UCSD-AML1 (cell line): ENCODE data around the gene TBL1X.
"Not testable (repeated sequence)": the region's sequence is repeated elsewhere in the genome, so short reads cannot be mapped to it uniquely, and the experiment has no call there.

Experiments used
- DNase-seq: peaks from one replicate; lab custom pipeline; 2025; ENCODE audit not compliant: unreplicated experiment; lab: John Stamatoyannopoulos, UW

Gene TBL1X

DNA sequence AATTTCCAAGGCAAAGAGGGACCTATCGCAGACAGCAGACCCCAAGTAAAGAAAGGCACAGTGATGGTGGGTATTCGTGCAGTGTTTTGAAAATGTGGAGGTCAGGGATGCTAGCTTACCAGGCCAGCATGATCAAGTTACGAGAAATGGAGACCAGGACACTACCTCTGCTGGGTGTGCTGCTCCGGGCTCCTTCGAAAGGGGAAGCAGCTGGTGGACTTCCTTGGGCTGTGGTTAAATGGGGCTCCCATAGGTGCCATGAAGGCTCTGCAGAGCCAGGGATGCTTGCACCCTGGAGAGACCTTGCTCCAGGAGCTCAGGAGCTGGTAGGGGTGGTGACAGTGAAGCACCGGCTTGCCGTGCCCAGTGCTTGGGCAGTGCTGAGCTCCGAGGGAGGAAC lies 68.8 kb downstream of the TBL1X start:
- DNase-seq = peak; percentile 23

DNA sequence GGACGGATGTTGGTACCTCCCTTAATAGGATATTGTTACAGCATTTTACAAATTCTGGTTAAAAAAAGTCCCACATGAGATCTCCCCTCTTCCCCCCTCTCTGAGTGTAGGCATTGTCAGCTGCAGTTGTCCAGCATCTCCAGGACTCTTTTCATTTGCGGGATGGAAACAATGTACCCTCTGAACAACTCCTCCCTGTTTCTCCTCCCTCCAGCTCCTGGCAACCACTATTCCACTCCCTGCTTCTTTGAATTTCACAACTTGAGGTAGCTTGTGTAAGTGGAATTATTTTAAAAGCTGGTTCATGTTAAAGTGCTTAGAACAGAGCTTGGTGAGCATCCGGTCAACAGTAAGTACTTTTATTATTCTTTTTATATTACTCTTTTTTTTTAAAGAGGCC lies 69.8 kb downstream of the TBL1X start:
- no peak for DNase-seq

DNA sequence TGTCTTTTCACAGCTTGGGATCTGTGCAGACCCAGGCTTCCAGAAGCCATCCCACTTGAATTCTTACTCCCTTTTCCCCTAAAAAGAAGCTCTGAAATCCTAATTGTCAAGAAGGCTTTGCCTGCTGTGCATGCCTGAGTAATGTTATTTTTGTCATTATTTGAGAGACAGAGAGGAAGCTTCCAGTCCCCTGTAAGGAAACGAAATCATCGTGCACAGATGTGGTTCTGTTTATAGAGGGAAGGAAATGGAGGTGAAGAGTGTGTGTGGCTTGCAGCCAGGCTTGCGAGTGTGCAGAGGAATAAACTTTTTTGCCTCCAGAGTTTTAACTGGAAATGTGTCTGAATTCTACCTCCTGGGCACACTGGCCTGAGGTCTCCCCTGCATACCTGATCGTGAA lies 70.2 kb downstream of the TBL1X start:
- DNase-seq = no peak

DNA sequence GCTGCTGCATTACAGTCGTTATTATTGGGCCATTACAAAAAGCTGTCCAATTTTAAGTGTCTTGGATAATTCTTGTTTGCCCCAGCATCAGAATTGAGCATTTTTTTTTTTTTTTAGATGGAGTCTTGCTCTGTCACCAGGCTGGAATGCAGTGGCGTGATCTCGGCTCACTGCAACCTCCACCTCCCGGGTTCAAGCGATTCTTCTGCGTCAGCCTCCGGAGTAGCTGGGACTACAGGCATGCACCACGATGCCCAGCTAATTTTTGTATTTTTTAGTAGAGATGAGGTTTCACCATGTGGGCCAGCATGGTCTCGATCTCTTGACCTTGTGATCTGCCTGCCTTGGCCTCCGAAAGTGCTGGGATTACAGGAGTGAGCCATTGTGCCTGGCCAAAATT lies 71.3 kb downstream of the TBL1X start:
- not testable (repeated sequence) for DNase-seq

DNA sequence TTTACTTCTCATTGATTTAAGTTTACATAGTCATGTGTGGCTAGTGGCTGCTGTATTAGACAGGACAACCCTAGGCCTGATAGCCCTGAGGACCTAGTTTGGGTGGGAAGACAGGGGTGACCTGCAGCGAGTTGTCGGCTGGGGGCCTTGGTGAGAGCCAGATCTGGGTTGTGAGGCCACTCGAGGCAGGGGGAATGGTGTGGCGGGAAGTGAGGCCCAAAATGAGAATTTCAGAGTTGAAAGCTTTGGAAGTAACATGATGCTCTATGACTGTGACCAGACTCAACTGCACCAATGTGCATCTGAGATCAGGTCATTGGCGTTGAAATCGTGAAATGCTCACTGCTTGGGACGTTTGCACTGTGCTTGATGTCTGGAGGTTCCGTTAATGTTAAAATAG lies 72.9 kb downstream of the TBL1X start:
- no peak for DNase-seq

DNA sequence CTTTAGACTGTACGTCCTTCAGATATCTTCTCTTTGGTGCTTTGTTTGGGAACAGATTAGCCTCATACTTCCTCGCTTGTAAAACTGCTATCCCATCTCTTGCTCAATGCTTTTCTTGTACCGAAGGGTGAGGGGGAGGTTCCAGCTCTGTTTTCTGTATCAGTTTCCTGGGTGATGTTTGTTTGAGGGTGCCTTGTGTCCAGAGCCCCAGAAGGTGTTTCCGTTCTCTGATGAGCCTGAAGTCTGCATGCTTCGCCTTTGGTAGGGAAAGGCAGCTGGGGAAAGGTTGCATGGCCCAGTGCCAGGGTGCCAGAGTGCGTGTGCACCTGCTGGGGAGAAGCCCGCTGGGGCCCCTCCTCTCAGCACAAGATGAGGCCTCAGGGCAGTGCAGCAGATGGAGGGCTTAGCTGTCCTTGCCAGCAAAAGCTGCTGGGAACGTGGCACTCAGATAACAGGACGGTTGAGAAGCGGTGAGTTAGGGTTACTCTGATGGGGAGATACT lies 73.7 kb downstream of the TBL1X start:
- no peak for DNase-seq

DNA sequence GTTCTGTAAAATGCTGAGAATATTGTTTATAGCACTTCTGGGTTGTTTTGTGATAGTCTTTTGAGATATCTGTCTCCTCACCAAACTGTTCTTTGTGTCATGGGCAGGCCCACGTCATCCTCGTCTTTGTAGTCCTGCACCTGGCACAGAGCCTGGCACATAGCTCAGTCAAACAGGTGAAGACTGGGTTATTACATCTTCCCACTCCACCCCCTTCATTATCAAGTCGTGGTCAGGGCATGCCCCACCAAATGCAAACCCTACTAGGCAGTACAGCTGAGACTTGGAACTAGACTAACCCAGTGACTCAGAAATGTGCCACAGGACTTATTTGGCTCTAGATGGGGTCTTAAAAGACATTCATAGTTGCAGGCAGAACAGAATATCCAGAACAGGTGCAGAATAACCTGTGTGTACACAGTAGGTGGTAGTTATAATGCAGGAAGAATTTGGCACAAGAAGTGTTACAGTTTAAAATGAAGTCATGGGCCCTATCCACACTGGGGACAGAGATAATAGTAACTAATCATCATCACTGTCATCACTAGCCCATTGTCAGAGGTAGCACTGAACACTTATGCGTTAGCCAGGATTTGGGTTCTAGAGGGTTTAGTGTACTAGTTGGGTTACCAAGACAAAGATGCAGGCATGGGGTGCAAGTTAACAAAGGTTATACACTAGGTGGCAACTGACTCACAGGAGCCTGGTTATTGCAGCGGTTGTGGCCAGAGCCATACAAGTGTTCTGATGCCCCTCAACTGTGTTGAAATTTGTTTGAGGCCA lies 74.9 kb downstream of the TBL1X start:
- DNase-seq = no peak

DNA sequence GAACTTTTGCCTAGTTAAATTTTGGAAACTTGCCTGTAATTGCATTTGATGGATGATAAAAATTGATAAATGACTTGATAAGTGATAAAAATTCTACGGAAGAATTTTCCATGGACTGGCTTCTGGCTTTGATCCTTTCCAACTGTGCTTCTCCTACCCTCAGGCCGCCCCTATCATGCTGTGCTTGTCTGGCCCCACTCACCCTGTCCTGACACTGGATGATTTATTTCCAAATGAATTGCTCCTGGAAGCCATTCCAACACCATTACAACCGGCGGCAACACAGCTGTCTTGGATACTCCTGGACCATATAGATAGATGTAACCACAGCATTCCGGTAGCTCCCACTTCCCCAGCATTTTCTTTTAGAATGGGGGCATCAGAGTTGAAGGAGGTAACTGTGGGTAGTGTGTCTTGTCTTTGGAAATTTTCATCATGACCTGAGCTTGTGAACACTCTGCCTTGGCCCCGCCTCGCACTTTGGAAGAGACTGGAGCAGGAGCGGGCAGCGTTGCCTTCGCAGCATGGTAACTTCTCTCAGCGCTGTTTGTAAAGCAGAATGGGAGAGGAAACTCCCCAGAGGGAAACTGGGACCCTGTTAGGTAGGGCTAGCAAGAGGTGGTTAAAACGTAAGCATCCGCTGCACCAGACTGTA lies 77.4 kb downstream of the TBL1X start:
- DNase-seq = no peak

DNA sequence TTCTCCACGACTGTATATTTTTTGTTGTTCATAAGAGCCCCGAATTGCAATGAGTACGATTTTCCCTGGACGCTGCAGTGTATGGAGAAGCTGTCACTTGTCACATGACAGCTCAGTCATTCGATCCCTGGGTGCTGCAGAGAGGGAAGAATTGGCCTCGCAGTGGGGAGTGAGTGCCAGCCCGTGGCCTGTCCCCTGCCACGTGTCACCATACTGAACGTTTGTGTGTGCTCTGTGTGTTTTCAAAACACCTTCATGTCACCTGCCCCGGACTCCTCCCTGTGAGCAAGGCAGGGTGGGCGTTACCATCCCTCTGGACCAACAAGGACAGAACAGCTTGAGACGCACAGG lies 77.9 kb downstream of the TBL1X start:
- DNase-seq = no peak

DNA sequence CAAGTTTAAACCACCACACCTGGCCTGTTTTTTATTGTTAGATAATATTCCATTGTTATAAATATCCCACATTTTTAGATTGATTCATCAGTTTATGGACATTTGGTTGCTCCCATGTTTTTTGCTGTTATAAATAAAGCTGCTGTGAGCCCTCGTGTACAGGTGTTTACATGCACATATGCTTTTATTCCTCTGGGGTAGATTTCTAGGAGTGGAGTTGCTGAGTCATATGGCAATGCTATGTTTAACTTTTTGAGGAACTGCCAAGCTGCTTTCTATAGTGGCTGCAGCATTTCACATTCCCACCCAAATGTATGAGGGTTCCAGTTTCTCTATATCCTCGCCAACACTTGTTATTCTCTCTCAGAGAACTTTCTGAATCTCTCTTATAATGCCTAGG lies 90.5 kb downstream of the TBL1X start:
- no peak for DNase-seq

DNA sequence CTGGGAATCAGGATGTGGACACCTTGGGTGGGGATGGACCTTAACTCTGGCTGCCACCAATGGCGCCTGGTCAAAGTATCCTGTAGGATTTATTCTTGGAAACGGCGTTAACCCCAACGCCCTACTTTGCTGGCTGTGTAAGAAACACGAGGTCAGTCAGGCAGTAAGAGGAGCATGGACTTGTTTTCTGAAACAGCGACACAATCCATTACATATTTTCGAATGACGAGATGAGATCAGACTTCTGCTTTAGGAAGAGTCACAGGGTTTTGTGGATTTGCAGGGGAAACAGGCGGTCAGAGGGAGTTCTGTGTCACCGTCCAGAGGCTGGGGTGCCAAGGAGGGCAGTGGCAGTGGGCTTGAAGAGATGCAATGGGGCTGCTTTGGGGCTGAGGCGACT lies 92.2 kb downstream of the TBL1X start:
- DNase-seq = no peak

DNA sequence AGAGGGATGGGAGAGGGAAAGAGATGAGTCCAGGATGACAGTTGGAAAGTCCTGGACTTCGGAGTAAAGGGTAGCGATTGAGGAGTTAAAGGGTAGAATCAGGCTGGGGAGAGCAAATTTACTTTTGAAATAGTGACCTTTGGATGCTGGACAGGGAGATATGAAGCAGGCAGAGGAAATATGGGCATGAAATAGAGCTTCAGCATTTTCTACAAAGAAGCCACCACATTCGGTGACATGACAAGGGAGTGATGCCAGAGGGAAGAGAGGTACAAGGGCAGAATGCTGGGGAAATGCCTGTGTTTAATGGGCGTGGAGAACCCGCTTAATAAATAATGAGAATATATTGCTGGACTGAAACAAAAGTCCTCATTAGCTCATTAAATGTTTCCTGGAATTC lies 92.7 kb downstream of the TBL1X start:
- no peak for DNase-seq

DNA sequence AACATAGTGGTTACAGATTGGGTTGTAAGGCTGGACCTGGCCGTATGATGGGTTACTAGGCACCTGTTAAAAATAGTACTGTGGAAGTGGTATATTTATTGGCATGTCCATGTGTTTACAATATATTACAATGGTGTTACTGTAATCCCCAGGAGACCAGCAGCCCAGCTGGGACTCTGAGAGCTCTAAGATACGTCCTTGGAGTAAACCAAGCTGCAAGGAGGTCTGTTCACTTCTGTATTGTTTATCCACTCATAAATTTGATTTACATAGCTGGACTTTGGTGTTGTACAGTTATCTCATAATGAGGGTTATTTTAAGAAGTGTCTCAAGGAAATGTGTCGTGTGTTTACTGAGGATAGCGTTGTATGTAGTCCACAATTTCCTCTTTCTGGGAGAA lies 93.8 kb downstream of the TBL1X start:
- DNase-seq = no peak

DNA sequence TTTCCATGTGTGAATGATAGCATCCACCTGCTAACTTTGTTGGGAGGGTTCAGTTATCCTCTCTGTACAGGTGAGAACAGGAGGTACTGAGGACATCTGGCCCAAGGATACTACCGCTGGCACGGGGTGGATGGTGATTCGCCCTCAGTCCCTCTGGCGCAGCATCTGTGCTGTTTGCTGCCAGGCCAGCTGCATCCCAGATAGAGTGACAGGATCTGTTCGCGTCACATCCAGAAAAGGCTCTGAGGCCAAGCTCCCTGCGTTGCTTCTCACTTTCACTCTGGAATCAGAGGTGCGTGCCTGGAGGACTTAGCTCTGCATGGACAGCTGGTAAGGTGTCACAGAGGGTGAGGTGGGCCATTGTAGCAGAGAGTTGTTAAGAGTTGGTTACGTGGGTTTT lies 95.4 kb downstream of the TBL1X start:
- no peak for DNase-seq

DNA sequence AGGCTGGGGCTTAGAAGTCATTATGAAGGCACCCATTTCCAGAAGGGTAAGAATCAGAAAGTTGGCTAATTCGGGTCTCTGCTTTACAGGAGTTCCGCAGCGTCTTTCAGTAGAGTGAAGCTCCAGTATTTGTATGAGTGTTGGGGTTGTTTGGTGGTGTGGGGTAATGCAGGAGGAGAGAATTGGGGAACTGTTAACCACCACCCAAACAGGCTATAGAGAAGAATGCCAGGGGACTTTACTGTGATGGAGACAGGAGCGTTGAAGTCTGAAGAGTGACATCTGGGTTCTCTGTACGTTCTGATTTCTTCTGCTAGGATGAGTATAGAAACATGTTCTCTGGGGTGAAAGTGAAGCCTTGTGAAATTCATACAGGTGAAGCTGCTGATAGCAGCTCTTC lies 96.3 kb downstream of the TBL1X start:
- no peak for DNase-seq

DNA sequence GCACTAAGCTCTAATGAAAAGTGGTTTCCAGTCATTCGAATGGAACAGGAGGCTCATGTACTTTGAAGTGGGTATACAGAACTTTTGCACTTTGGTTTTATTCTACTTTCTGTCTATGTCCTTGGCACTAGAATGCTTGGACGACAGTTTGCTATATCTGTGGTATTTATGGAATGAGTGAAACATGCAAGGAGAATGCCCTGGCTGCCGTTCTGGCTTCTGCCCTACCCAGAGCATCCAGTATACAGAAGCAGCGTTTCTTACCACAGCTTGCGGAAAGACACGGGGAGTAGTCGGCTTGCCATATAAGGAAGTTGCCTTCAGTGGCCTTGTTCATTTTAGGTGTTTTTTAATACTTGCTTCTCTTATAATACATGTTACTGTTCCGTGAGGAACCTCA lies 98.0 kb downstream of the TBL1X start:
- no peak for DNase-seq

DNA sequence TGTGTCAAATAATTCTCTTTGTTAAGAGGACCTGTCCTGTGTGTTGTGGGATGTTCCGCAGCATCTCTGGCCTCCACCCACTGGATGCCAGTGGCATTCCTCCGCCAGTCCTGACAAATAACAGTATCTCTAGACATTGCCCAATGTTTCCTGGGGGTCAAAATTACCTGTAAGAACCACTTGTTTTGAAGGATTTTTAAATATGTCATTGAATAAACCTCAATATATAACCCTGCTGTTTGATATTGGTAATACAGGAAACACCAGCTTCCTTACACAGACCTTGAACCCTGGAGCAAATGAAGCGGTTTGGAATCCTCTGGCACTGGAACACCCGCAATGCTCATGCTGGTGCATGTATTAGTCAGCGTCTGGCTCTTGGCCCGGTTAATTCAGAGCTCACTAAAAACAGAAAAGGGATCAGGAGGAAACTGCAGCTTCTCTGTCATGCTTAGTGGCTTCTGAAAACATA lies 101.3 kb downstream of the TBL1X start:
- no peak for DNase-seq

DNA sequence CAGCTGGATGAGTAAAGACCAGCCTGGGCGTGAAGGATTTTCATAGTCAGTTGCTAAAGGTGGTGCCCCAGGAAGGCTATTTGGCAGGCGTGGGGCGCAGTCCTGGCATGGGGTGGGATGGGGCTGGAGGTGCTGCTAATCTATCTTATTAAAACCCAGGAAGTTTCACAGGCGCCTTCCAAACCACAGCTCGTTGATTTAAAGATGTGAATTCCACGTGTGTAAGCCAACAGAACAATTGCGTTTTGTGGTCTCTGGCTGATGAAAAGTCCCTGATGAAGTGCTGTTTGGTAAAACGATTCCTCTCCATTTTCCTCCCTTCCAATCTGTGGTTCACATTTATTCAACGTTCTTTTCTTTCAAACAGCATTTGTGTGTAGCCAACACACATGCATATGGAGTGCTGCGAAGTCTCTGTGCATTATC lies 105.0 kb downstream of the TBL1X start:
- DNase-seq = no peak

DNA sequence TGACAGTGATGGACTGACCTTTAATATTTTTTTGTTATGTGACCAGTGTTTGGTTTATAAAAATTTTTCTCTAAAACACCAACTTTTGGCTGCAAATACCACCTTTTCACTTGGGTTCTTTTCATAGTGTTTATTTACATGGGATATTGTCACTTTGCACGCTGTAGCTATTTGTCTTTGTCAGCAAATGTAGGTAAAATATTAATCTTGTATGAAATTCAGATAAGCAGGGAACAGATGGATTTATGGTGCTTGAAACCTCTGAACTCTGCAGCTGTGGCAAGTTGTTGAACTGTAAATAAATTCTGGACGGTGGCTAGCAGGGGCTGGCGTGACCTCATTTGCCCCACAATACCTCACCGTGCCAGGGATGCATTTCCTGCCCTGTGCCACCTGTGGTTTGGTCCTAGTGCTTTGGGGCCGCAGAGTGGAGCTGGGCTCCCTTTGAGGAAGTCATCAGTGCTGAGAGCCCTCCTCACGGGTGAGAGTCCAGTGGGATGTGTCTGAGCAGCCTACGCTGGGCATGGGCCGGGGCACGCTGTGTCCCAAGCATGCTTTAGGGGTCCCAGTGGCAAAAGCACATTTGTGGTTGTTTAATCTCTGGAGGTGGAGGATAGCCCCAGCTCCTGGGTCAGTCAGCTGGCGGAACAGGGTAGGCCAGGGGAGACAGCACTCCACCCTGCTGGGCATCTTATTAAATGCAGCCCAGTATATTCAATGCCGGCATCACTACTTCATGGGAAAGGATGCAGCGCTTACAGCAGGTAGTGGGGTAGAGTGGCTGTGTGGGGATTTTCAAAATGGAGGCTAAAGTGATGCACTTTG lies 108.6 kb downstream of the TBL1X start:
- DNase-seq = no peak

DNA sequence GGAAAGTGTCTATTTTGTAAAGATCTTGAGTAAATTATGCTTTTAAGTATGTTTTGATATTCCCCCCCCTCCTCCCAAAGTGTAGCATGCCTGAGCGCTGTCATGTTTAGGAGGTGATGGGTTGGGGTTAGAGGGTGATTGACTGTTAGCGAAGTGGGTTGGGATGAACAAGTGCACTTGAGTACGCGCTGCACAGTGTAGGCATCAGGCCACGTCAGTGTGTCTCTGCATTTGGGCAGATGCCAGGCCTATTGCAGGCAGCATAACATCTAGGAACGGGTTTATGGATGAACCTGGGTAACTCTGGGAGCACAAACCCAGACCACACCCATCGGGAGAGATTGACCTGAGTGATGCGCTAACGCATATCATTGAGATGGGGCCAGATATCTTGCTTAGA lies 111.2 kb downstream of the TBL1X start:
- DNase-seq = no peak

DNA sequence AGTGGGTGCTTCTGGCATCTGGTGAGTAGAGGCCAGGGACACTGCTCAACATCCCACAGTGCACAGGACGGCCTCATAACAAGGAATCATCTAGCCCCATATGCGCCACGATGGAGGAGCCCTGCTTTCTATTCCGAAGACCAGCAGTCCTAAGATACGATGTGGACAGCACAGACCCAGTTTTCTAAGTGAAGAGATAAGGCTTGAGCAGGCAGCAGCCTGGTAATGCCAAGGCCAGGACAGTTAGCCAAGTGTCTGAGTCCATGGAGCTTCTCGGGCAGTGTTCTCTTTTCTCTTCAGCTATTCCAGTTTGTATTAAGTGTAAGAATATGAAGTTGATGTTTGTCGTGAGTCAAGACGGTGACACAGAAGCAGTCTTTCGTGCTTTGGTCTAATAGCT lies 112.7 kb downstream of the TBL1X start:
- DNase-seq = no peak
